ENCODE measurements around the gene ZFY. TPM values are rescaled to one million over a fixed set of nuclear protein-coding genes. Genes with fewer than 3 reads are reported as not detected.

Gene ZFY
- total RNA-seq, 4 donors from 2014 or later: not detected

DNA sequence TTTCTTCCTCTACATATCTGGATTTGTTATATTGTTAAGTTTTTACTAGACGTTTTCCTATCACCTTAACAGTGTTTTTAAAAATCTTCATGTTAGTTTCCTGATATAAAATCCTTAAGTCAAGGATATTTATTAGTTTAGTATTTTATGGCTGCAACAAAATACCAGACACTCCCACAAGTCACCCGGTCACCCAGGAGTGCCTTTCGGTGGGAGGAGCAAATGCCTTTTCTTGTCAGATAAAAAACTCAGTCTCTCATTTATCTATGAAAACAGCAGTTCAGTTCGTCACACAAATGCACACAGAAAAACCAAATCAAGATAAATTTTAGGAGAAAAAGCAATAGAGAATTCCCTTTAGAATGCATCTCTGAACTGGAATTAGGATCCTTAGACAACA, 77.0 kb downstream of the ZFY start:
- Histone ChIP-seq H3K4me1 (no peaks in the 10 kb centered on the region), H3K27me3 (no peaks in the 10 kb centered on the region), H3K36me3 (no peaks in the 10 kb centered on the region), H3K9me3 (no peaks in the 10 kb centered on the region), H3K4me3 (no peak overlapping the region), H3K27ac (no peak overlapping the region)
- intact Hi-C loops (cut with DNase I; ENCODE audit: low total_unique reads): no loop called here
- TF ChIP-seq POLR2A (IDR thresholded peaks at IDR 0.05): no peak
- TF ChIP-seq, protein P1, sequence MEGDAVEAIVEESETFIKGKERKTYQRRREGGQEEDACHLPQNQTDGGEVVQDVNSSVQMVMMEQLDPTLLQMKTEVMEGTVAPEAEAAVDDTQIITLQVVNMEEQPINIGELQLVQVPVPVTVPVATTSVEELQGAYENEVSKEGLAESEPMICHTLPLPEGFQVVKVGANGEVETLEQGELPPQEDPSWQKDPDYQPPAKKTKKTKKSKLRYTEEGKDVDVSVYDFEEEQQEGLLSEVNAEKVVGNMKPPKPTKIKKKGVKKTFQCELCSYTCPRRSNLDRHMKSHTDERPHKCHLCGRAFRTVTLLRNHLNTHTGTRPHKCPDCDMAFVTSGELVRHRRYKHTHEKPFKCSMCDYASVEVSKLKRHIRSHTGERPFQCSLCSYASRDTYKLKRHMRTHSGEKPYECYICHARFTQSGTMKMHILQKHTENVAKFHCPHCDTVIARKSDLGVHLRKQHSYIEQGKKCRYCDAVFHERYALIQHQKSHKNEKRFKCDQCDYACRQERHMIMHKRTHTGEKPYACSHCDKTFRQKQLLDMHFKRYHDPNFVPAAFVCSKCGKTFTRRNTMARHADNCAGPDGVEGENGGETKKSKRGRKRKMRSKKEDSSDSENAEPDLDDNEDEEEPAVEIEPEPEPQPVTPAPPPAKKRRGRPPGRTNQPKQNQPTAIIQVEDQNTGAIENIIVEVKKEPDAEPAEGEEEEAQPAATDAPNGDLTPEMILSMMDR (IDR thresholded peaks at IDR 0.05): no peak
- no peak for DNase-seq

- DNase-seq: no peak
- intact Hi-C loops (cut with DNase I; ENCODE audit: low total_unique reads): no loop called here
- Histone ChIP-seq H3K9me3 (no peaks in the 10 kb centered on the region), H3K4me1 (no peaks in the 10 kb centered on the region), H3K4me3 (no peak overlapping the region), H3K36me3 (no peaks in the 10 kb centered on the region), H3K27me3 (no peaks in the 10 kb centered on the region), H3K27ac (no peak overlapping the region)
- TF ChIP-seq, protein P1 (IDR thresholded peaks at IDR 0.05): no peak
These were observed 81.4 kb downstream of the ZFY start for GRCh38 chrY:3016594-3016993.

- no peak for DNase-seq
- H3K36me3 ChIP-seq: no peaks in the 10 kb centered on the region
- no peak overlapping the region for H3K27ac ChIP-seq
- intact Hi-C loops (cut with DNase I; ENCODE audit: low total_unique reads): no loop called here
- no peaks in the 10 kb centered on the region for H3K4me1 ChIP-seq
- H3K4me3 ChIP-seq: no peak overlapping the region
- no peaks in the 10 kb centered on the region for H3K9me3 ChIP-seq
- TF ChIP-seq, protein P1 (IDR thresholded peaks at IDR 0.05): no peak
- TF ChIP-seq POLR2A (IDR thresholded peaks at IDR 0.05): no peak
- no peaks in the 10 kb centered on the region for H3K27me3 ChIP-seq
These were observed 83.4 kb downstream of the ZFY start for GRCh38 chrY:3018546-3018945.

DNA sequence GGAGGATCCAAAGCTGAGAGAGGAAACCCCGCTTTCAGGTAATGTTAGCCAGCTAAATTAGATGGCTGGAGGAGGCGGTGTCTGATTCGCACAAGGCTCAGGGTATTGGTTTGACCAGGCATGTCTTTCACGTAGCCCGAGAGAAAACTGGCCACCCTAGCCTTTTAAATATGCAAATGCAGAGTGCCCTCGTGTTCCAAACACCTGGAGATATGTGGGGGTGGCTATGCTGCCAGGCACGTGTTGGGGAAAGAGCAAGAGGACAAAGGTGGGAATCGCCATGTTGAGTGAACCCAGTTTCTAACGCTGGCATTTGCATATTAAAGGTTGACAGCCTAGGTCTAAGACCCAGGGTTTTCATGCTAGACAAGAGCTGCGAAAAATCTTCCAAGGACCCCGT, 84.4 kb downstream of the ZFY start:
- Histone ChIP-seq H3K27ac (no peak overlapping the region), H3K9me3 (no peaks in the 10 kb centered on the region), H3K4me3 (no peak overlapping the region), H3K4me1 (no peaks in the 10 kb centered on the region), H3K36me3 (no peaks in the 10 kb centered on the region), H3K27me3 (no peaks in the 10 kb centered on the region)
- DNase-seq: no peak
- intact Hi-C loops (cut with DNase I; ENCODE audit: low total_unique reads): no loop called here
- TF ChIP-seq, protein P1 (IDR thresholded peaks at IDR 0.05): no peak
- no peak for TF ChIP-seq POLR2A (IDR thresholded peaks at IDR 0.05)

DNA sequence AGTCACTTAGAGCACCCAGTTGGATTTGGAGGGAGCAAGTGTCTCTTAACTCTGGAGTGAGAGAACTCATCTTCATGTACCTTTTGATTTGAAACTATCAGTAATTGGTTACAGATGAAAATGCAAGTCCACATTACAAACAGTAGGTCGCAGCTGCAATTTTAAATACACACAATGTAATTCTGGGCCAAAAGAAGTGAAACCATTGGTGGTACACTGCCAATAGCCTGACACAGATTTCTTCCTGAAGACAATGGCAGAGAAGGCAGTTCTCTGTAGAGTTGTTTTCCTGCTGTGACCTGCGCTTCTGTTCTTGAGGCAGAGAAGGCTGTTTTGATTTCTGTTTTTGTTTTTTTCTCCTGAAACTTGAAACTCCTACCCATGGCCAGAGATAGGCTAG, 86.0 kb downstream of the ZFY start:
- no peak for TF ChIP-seq POLR2A (IDR thresholded peaks at IDR 0.05)
- TF ChIP-seq, protein P1 (IDR thresholded peaks at IDR 0.05): no peak
- no peaks in the 10 kb centered on the region for H3K36me3 ChIP-seq
- H3K9me3 ChIP-seq: no peaks in the 10 kb centered on the region
- no peaks in the 10 kb centered on the region for H3K27me3 ChIP-seq
- no peak for DNase-seq
- intact Hi-C loops (cut with DNase I; ENCODE audit: low total_unique reads): no loop called here
- no peak overlapping the region for H3K4me3 ChIP-seq
- H3K27ac ChIP-seq: no peak overlapping the region
- no peaks in the 10 kb centered on the region for H3K4me1 ChIP-seq
